A549 (cell line): ENCODE results near the gene CRACR2B. TPM values are rescaled to one million over a fixed set of nuclear protein-coding genes. Genes with fewer than 3 reads are reported as not detected.

Source experiments
- ATAC-seq, 2 experiments: fragments of 200-7000 bp in 1 of 2; fragments of >200 bp in 1 of 2; cut with Nextera tagmentation in 1 of 2; cut with Tn5 transposase in 1 of 2; 3 replicates each; pipeline versions ENCODE4 v1.8.0 to v1.9.1; 2018 to 2020; ENCODE audit warnings: mild to moderate bottlenecking in 1 of 2, moderate library complexity in 1 of 2
- CTCF ChIA-PET: fragments of 300-600 bp; sonication (Branson Sonifier 250); formaldehyde crosslinking; extraction: SDS; loops from one replicate; lab custom pipeline; 2021; ENCODE audit warnings: antibody characterized with exemption, inconsistent platforms; lab: Yijun Ruan, JAX
- POLR2A ChIA-PET: fragments of 350-600 bp; formaldehyde crosslinking; extraction: SDS; loops from one replicate; lab custom pipeline; 2021; ENCODE audit warnings: antibody characterized with exemption, inconsistent platforms; lab: Yijun Ruan, JAX
- DNase-seq, 2 experiments: peaks; one replicate each; pipeline versions ENCODE4 v3.0.0 to v3.0.0-alpha.2; 2011 to 2016; ENCODE audit warnings: low read depth in 1 of 2, low spot score in 1 of 2
- FAIRE-seq: peaks from 2 replicates; lab custom pipeline; 2011; peaks lifted over from hg19 to GRCh38; lab: Jason Lieb, UNC
- H3K27ac ChIP-seq, 2 experiments: fragments of >200 bp; sonication (Bioruptor Twin); formaldehyde crosslinking; 3 replicates each; pipeline ENCODE4 v1.5.1; 2016 to 2017
- H3K4me1 ChIP-seq: fragments of >200 bp; sonication (Bioruptor Twin); formaldehyde crosslinking; 3 replicates; pipeline ENCODE4 v1.6.1; 2016
- H3K4me2 ChIP-seq: fragments of >200 bp; sonication (Bioruptor Twin); formaldehyde crosslinking; 3 replicates; pipeline ENCODE4 v1.6.1; 2016
- H3K4me3 ChIP-seq: fragments of >200 bp; sonication (Bioruptor Twin); formaldehyde crosslinking; 3 replicates; pipeline ENCODE4 v1.5.1; 2016
- H3K9me3 ChIP-seq: fragments of >200 bp; sonication (Bioruptor Twin); formaldehyde crosslinking; 3 replicates; pipeline ENCODE4 v1.6.1; 2016
- CBX2 ChIP-seq: fragments of 200-600 bp; sonication (generic); IDR thresholded peaks from 2 replicates; pipeline ENCODE4 v1.6.1; 2016; ENCODE audit warnings: low read depth, mild to moderate bottlenecking, borderline replicate concordance
- E2F6 ChIP-seq: IDR thresholded peaks from 2 replicates; pipeline ENCODE4 v1.6.1; 2012; ENCODE audit warnings: low read depth, borderline replicate concordance
- EHF ChIP-seq: fragments of 250-450 bp; sonication (Bioruptor Pico); IDR thresholded peaks from 2 replicates; pipeline ENCODE4 v1.5.0; 2020; ENCODE audit warnings: mild to moderate bottlenecking
- FOXS1 ChIP-seq: fragments of 250-450 bp; sonication (Bioruptor Pico); IDR thresholded peaks from 2 replicates; pipeline ENCODE4 v1.5.0; 2020; ENCODE audit warnings: mild to moderate bottlenecking, moderate library complexity
- GATA3 ChIP-seq: IDR thresholded peaks from 2 replicates; pipeline ENCODE4 v1.6.1; 2012; ENCODE audit warnings: borderline replicate concordance
- JUN ChIP-seq, 2 experiments: fragments of >200 bp; sonication (Bioruptor Twin); formaldehyde crosslinking; IDR thresholded peaks; 2 replicates in 1 of 2; 3 replicates in 1 of 2; pipeline ENCODE4 v1.6.1; 2016 to 2017
- KDM5A ChIP-seq: fragments of 200-600 bp; sonication (generic); IDR thresholded peaks from 2 replicates; pipeline ENCODE4 v1.6.1; 2016; ENCODE audit warnings: antibody characterized with exemption, mild to moderate bottlenecking
- MAFK ChIP-seq: fragments of 450-650 bp; IDR thresholded peaks from 2 replicates; pipeline ENCODE4 v1.6.1; 2014; ENCODE audit not compliant: partially characterized antibody
- MAX ChIP-seq: IDR thresholded peaks from 2 replicates; pipeline ENCODE4 v1.6.1; 2012
- NPAS2 ChIP-seq: fragments of 250-450 bp; sonication (Bioruptor Pico); IDR thresholded peaks from 2 replicates; pipeline ENCODE4 v1.8.0; 2022; ENCODE audit warnings: mild to moderate bottlenecking, moderate library complexity, borderline replicate concordance
- NR3C1 ChIP-seq: fragments of >200 bp; sonication (Bioruptor Twin); formaldehyde crosslinking; IDR thresholded peaks from 3 replicates; pipeline ENCODE4 v1.6.1; 2017
- PBX3 ChIP-seq: IDR thresholded peaks from 2 replicates; pipeline ENCODE4 v1.6.1; 2012
- RAD21 ChIP-seq, 2 experiments: fragments of >200 bp in 1 of 2; sonication (Bioruptor Twin) in 1 of 2; formaldehyde crosslinking in 1 of 2; IDR thresholded peaks in 1 of 2; conservative IDR thresholded peaks in 1 of 2; 2 replicates in 1 of 2; 3 replicates in 1 of 2; pipeline ENCODE4 v1.6.1; 2012 to 2018; ENCODE audit warnings: inconsistent platforms in 1 of 2
- RFX5 ChIP-seq: fragments of 450-650 bp; IDR thresholded peaks from 2 replicates; pipeline ENCODE4 v1.7.1; 2014; ENCODE audit warnings: antibody characterized with exemption, mild to moderate bottlenecking, moderate library complexity
- SMC3 ChIP-seq: fragments of >200 bp; sonication (Bioruptor Twin); formaldehyde crosslinking; IDR thresholded peaks from 3 replicates; pipeline ENCODE4 v1.6.1; 2018; ENCODE audit warnings: inconsistent platforms
- TFCP2L1 ChIP-seq: fragments of 250-450 bp; sonication (Bioruptor Pico); IDR thresholded peaks from 2 replicates; pipeline ENCODE4 v1.5.0; 2021; ENCODE audit warnings: mild to moderate bottlenecking
- TP53 ChIP-seq: fragments of 250-450 bp; sonication (Bioruptor Pico); IDR thresholded peaks from 2 replicates; pipeline ENCODE4 v1.5.0; 2021; ENCODE audit warnings: mild to moderate bottlenecking, moderate library complexity
- USF2 ChIP-seq: fragments of 450-650 bp; IDR thresholded peaks from 2 replicates; pipeline ENCODE4 v1.6.1; 2014; ENCODE audit warnings: antibody characterized with exemption
- ZSCAN20 ChIP-seq: fragments of 250-450 bp; sonication (Bioruptor Pico); IDR thresholded peaks from 2 replicates; pipeline ENCODE4 v1.8.0; 2022; ENCODE audit warnings: mild to moderate bottlenecking, moderate library complexity
- WGBS: methylation state at CpG from one replicate; pipeline ENCODE4 v1.1.6; 2017; ENCODE audit errors: missing lambda C conversion rate; 5-methylcytosine and 5-hydroxymethylcytosine counted together
- polyA plus RNA-seq, 4 experiments: library from polyadenylated mRNA; depleted of rRNA in 3 of 4; stranded (reverse); fragments of >200 nt; fragmentation: RNase III in 1 of 4; extraction: RNeasy Plus Mini Kit Qiagen cat#74134 plus additional on column Dnase treatment in 1 of 4; gene quantifications; 2 replicates in 3 of 4; 3 replicates in 1 of 4; pipeline ENCODE4 v1.2.3, GENCODE V29; 2011 to 2017

The CRACR2B gene
- polyA plus RNA-seq, 2 of the 4 experiments (the other 2 are of a cell fraction): 1.2 to 3.0 TPM

- TF ChIP-seq SMC3 (no peak), RAD21 (conservative IDR thresholded peaks at IDR 0.05 in 1 of 2, IDR thresholded peaks at IDR 0.05 in 1 of 2) (no peak), E2F6 (no peak), NR3C1 (no peak), RFX5 (no peak), EHF (CRISPR knock-in tag) (no peak), NPAS2 (no peak), FOXS1 (no peak)
Observed at GRCh38 chr11:833114-833791, 5.5 kb downstream of the CRACR2B start (continued).

GRCh38 chr11:833849-834311 is 6.2 kb downstream of the CRACR2B start:
- ChIA-PET CTCF (interaction anchor here (0.8 to 2.4 kb wide), 4 partner anchors 9 to 18 kb away, joined by 3 to 10 read pairs (median 6); partner anchors contain the start of gene PNPLA2), POLR2A (interaction anchor here (0.7 to 5.1 kb wide), 6 partner anchors 9 to 25 kb away, joined by 3 to 52 read pairs (median 12); partner anchors contain the start of genes PNPLA2, POLR2L, RPLP2 and TSPAN4)
- FAIRE-seq: no peak
- WGBS: 3% methylated on average over 8 of the region's 9 CpGs
- Histone ChIP-seq H3K4me2 (peak overlapping the region; percentile 88), H3K4me3 (peak overlapping the region; percentile 86)
- TF ChIP-seq MAFK (peak; percentile 12), EHF (CRISPR knock-in tag) (peak; percentile 34; the same call in 1 of the 2 replicates), GATA3 (no peak), TP53 (CRISPR knock-in tag) (peak; percentile 77; the same call in 1 of the 2 replicates), USF2 (no peak), CBX2 (no peak), KDM5A (no peak), MAX (peak; percentile 36; the same call in 1 of the 2 replicates), JUN (IDR thresholded peaks at IDR 0.05) (peak in 1 of 2 experiments; percentile 4; a peak in 2 of 5 replicates), PBX3 (no peak), TFCP2L1 (CRISPR knock-in tag) (0 out of 2 replicates have a peak, but pooled peaks have one; percentile 25), RAD21 (conservative IDR thresholded peaks at IDR 0.05 in 1 of 2, IDR thresholded peaks at IDR 0.05 in 1 of 2) (no peak), ZSCAN20 (no peak)
- TF ChIP-seq, all 56 proteins: peak for 6
- peaks cover 64% of the 10 kb centered on the region for H3K4me1 ChIP-seq
- H3K9me3 ChIP-seq: no peaks in the 10 kb centered on the region
- peak overlapping the region; percentile 98 to 100 for H3K27ac ChIP-seq
- ATAC-seq (peak in 1 of 2 experiments; percentile 0; a peak in 3 of 6 replicates), DNase-seq (peak in 1 of 2 experiments; percentile 75)
